IMR-90 (cell line): ENCODE results near the gene SERPINF2. TPM values are rescaled to one million over a fixed set of nuclear protein-coding genes. Genes with fewer than 3 reads are reported as not detected.
A peak's percentile ranks its signal among the peaks of the same experiment; 100 is the strongest.

Experiments used
- ATAC-seq: fragments of 200-7000 bp; cut with Tn5 transposase; 2 replicates; pipeline ENCODE4 v1.9.1; 2020; ENCODE audit warnings: low read depth, mild to moderate bottlenecking, moderate library complexity
- BruUV-seq: library from RNA; stranded (reverse); fragments of 400-500 nt; replicated peaks from 2 replicates; lab custom pipeline; 2021; lab: Mats Ljungman, UMichigan
- CTCF ChIA-PET: fragments of 300-600 bp; formaldehyde crosslinking; extraction: SDS; loops from one replicate; lab custom pipeline; 2021; ENCODE audit warnings: antibody characterized with exemption; lab: Yijun Ruan, JAX
- POLR2A ChIA-PET: fragments of 300-600 bp; sonication (Branson Sonifier 250); formaldehyde crosslinking; loops from one replicate; lab custom pipeline; 2022; ENCODE audit warnings: antibody characterized with exemption; ENCODE audit not compliant: unreplicated experiment; lab: Charles Lee
- DNase-seq: peaks from one replicate; pipeline ENCODE4 v3.0.0; 2013
- H2AFZ ChIP-seq: replicated peaks from 2 replicates; pipeline ENCODE3; 2013; ENCODE audit warnings: low read length, mild to moderate bottlenecking; ENCODE audit not compliant: poor library complexity
- H2AK5ac ChIP-seq: 2 replicates; pipeline ENCODE4 v1.6.1; 2013; ENCODE audit warnings: low read depth, low read length, inconsistent platforms
- H2AK9ac ChIP-seq: replicated peaks from 2 replicates; pipeline ENCODE3; 2013; ENCODE audit warnings: mild to moderate bottlenecking, low read depth, low read length, moderate library complexity; ENCODE audit not compliant: poor library complexity
- H2BK120ac ChIP-seq: 2 replicates; pipeline ENCODE4 v1.6.1; 2013; ENCODE audit warnings: low read depth, low read length, inconsistent platforms
- H2BK15ac ChIP-seq: 3 replicates; pipeline ENCODE4 v1.6.1; 2013; ENCODE audit warnings: low read depth, low read length, inconsistent platforms
- H2BK20ac ChIP-seq: 2 replicates; pipeline ENCODE4 v1.6.1; 2013; ENCODE audit warnings: low read depth, mild to moderate bottlenecking, inconsistent platforms, low read length, moderate library complexity
- H2BK5ac ChIP-seq: 2 replicates; pipeline ENCODE4 v1.6.1; 2013; ENCODE audit warnings: mild to moderate bottlenecking, low read depth, low read length, inconsistent platforms; ENCODE audit not compliant: poor library complexity, severe bottlenecking
- H3K14ac ChIP-seq: replicated peaks from 2 replicates; pipeline ENCODE4 v1.6.1; 2013; ENCODE audit warnings: low read depth, low read length, inconsistent platforms
- H3K18ac ChIP-seq: 2 replicates; pipeline ENCODE4 v1.6.1; 2013; ENCODE audit warnings: low read depth, low read length, control low read depth
- H3K23ac ChIP-seq: 2 replicates; pipeline ENCODE4 v1.6.1; 2013; ENCODE audit warnings: low read depth, low read length, inconsistent platforms
- H3K27ac ChIP-seq: 2 replicates; pipeline ENCODE4 v1.5.1; 2013; ENCODE audit warnings: mild to moderate bottlenecking, control low read depth, low read length; ENCODE audit not compliant: insufficient read depth
- H3K27me3 ChIP-seq: 2 replicates; pipeline ENCODE4 v1.6.1; 2013; ENCODE audit warnings: low read length; ENCODE audit not compliant: control insufficient read depth, insufficient read depth
- H3K36me3 ChIP-seq: 2 replicates; pipeline ENCODE4 v1.6.1; 2013; ENCODE audit warnings: low read length, mixed read lengths; ENCODE audit not compliant: control insufficient read depth, insufficient read depth
- H3K4ac ChIP-seq: 2 replicates; pipeline ENCODE4 v1.6.1; 2013; ENCODE audit warnings: low read depth, low read length, inconsistent platforms
- H3K4me1 ChIP-seq: 2 replicates; pipeline ENCODE4 v1.6.1; 2013; ENCODE audit warnings: low read length, mixed read lengths; ENCODE audit not compliant: control insufficient read depth, insufficient read depth
- H3K4me2 ChIP-seq: 2 replicates; pipeline ENCODE4 v1.6.1; 2013; ENCODE audit warnings: low read depth, mild to moderate bottlenecking, control low read depth, low read length, moderate library complexity
- H3K4me3 ChIP-seq: 2 replicates; pipeline ENCODE4 v1.5.1; 2013; ENCODE audit warnings: low read depth, mild to moderate bottlenecking, control low read depth, low read length, moderate library complexity; ENCODE audit not compliant: insufficient read depth
- H3K56ac ChIP-seq: 2 replicates; pipeline ENCODE4 v1.6.1; 2013; ENCODE audit warnings: low read length, inconsistent platforms; ENCODE audit not compliant: insufficient read depth; ENCODE audit errors: extremely low read depth
- H3K79me1 ChIP-seq, 2 experiments: 2 replicates each; pipeline ENCODE4 v1.6.1; 2013; ENCODE audit warnings: low read length in 2 of 2, inconsistent platforms in 1 of 2, low read depth in 1 of 2
- H3K9ac ChIP-seq: 2 replicates; pipeline ENCODE4 v1.6.1; 2013; ENCODE audit warnings: low read depth, low read length, control low read depth
- H3K9me1 ChIP-seq: 2 replicates; pipeline ENCODE4 v1.6.1; 2013; ENCODE audit warnings: low read length, inconsistent platforms; ENCODE audit not compliant: insufficient read depth
- H3K9me3 ChIP-seq: 2 replicates; pipeline ENCODE4 v1.6.1; 2013; ENCODE audit warnings: low read length; ENCODE audit not compliant: control insufficient read depth, insufficient read depth
- H4K20me1 ChIP-seq: 2 replicates; pipeline ENCODE4 v1.6.1; 2013; ENCODE audit warnings: low read length, inconsistent platforms; ENCODE audit not compliant: insufficient read depth
- H4K5ac ChIP-seq: 2 replicates; pipeline ENCODE4 v1.6.1; 2013; ENCODE audit warnings: mild to moderate bottlenecking, low read depth, low read length, control low read depth
- H4K8ac ChIP-seq, 2 experiments: 2 replicates each; pipeline ENCODE4 v1.6.1; 2013; ENCODE audit warnings: low read depth in 2 of 2, low read length in 2 of 2, control low read depth in 1 of 2, inconsistent platforms in 1 of 2
- H4K91ac ChIP-seq: 2 replicates; pipeline ENCODE4 v1.6.1; 2013; ENCODE audit warnings: low read depth, low read length, inconsistent platforms; ENCODE audit not compliant: insufficient read depth
- CEBPB ChIP-seq: IDR thresholded peaks from 2 replicates; pipeline ENCODE4 v1.6.1; 2012; ENCODE audit warnings: low read depth, low read length, improper control_type of control experiment
- CHD1 ChIP-seq: IDR thresholded peaks from 2 replicates; pipeline ENCODE4 v1.6.1; 2012; ENCODE audit warnings: low read depth, low read length, improper control_type of control experiment
- FOS ChIP-seq: fragments of 150-350 bp; IDR thresholded peaks from 2 replicates; pipeline ENCODE4 v1.6.1; 2016; ENCODE audit warnings: low read depth, low read length
- MAFK ChIP-seq: IDR thresholded peaks from 2 replicates; pipeline ENCODE4 v1.6.1; 2012; ENCODE audit warnings: low read depth, low read length, improper control_type of control experiment
- NFE2L2 ChIP-seq: fragments of 150-350 bp; IDR thresholded peaks from 2 replicates; pipeline ENCODE4 v1.6.1; 2016; ENCODE audit warnings: low read depth, mild to moderate bottlenecking, low read length
- POLR2A ChIP-seq: IDR thresholded peaks from 2 replicates; pipeline ENCODE4 v1.6.1; 2012; ENCODE audit warnings: mild to moderate bottlenecking, low read depth, low read length
- SMC3 ChIP-seq: fragments of 150-350 bp; IDR thresholded peaks from 2 replicates; pipeline ENCODE4 v1.6.1; 2016; ENCODE audit warnings: low read depth, mild to moderate bottlenecking, antibody characterized with exemption, low read length, moderate library complexity
- USF2 ChIP-seq: fragments of 150-350 bp; IDR thresholded peaks from 2 replicates; pipeline ENCODE4 v1.6.1; 2017; ENCODE audit warnings: mild to moderate bottlenecking, antibody characterized with exemption, low read length, low read depth
- WGBS, 2 experiments: methylation state at CpG; one replicate each; pipeline versions ENCODE4 v1.1.5 to v1.1.7; 2013; ENCODE audit warnings: missing lambda C conversion rate in 2 of 2; ENCODE audit not compliant: insufficient read length in 1 of 2; ENCODE audit errors: extremely low coverage in 2 of 2; 5-methylcytosine and 5-hydroxymethylcytosine counted together
- dilution Hi-C: fragments of 300-500 bp; cut with HindIII; formaldehyde crosslinking; loops from one replicate; pipeline ENCODE4 v1.14.3; 2018; ENCODE audit warnings: low sequenced_read_pairs; ENCODE audit not compliant: unreplicated experiment
- in situ Hi-C: fragments of 300-500 bp; cut with MboI; formaldehyde crosslinking; loops from 3 replicates; pipeline ENCODE4 v1.14.3; 2019; ENCODE audit warnings: low sequenced_read_pairs, inconsistent platforms, mixed read lengths
- intact Hi-C: fragments of 100-400 bp; cut with micrococcal nuclease; formaldehyde crosslinking; loops from 2 replicates; pipeline ENCODE4 v1.10.0; 2022
- polyA plus RNA-seq, 3 experiments: library from polyadenylated mRNA; depleted of rRNA; stranded (reverse); fragments of >200 nt; gene quantifications; 2 replicates each; pipeline ENCODE4 v1.2.3, GENCODE V29; 2012; ENCODE audit warnings: low replicate concordance in 1 of 3
- total RNA-seq: library from RNA; depleted of rRNA; stranded (reverse); fragments of >200 nt; gene quantifications from 2 replicates; pipeline ENCODE4 v1.2.3, GENCODE V29; 2012

The SERPINF2 gene
- total and polyA plus RNA-seq, 2 of the 4 experiments (the other 2 are of a cell fraction): not detected

- H3K56ac ChIP-seq: no peak overlapping the region
- peak overlapping the region; percentile 39 for H3K4me2 ChIP-seq
- no peak for TF ChIP-seq SMC3
- no peak for TF ChIP-seq CEBPB
- no peak for TF ChIP-seq CHD1
- no peak for TF ChIP-seq POLR2A
- no peak for TF ChIP-seq NFE2L2
- TF ChIP-seq MAFK: no peak
- TF ChIP-seq USF2: no peak
- TF ChIP-seq FOS: no peak
- H2BK5ac ChIP-seq: no peak overlapping the region
- no peak overlapping the region for H4K5ac ChIP-seq
- peak overlapping the region; percentile 4; the same call in 1 of the 2 replicates for H3K18ac ChIP-seq
- dilution Hi-C loops: no loop called here
- H3K9ac ChIP-seq: peak overlapping the region; percentile 63; the same call in 1 of the 2 replicates
- WGBS, 2 experiments: 75% methylated on average over 2 of the region's 21 CpGs; no CpG with 5 or more reads in 1 of the 2 experiments
- peak overlapping the region; percentile 51 for H3K4me3 ChIP-seq
- H4K91ac ChIP-seq: peak overlapping the region; percentile 56
- intact Hi-C loops: no loop called here
- no peaks in the 10 kb centered on the region for H3K79me1 ChIP-seq
- in situ Hi-C loops: no loop called here
- H4K8ac ChIP-seq: peak overlapping the region; percentile 79 to 93; a peak in 3 of 4 replicates
- H4K20me1 ChIP-seq: no peaks in the 10 kb centered on the region
- H2BK15ac ChIP-seq: 0 out of 3 replicates have a peak overlapping the region, but pooled peaks have one; percentile 6
- CTCF ChIA-PET: interaction anchor here (1.1 kb wide), 1 partner anchor 21 kb away, joined by 3 read pairs; no protein-coding TSS in a partner anchor
- peak overlapping the region; percentile 53; the same call in 1 of the 2 replicates for H3K23ac ChIP-seq
- no peaks in the 10 kb centered on the region for H3K27me3 ChIP-seq
- H3K4me1 ChIP-seq: peaks cover 21% of the 10 kb centered on the region
- no peaks in the 10 kb centered on the region; the same call in 1 of the 2 replicates for H3K36me3 ChIP-seq
- H2BK20ac ChIP-seq: peak overlapping the region; percentile 18; the same call in 1 of the 2 replicates
- peak overlapping the region; percentile 30; the same call in 1 of the 2 replicates for H3K14ac ChIP-seq
- H3K27ac ChIP-seq: peak overlapping the region; percentile 61; the same call in 1 of the 2 replicates
- H2AK5ac ChIP-seq: peak overlapping the region; percentile 61; the same call in 1 of the 2 replicates
- peak overlapping the region; percentile 86 for H2AFZ ChIP-seq
- ATAC-seq: peak; percentile 40
- DNase-seq: peak; percentile 39
- peak overlapping the region; percentile 50 for H2AK9ac ChIP-seq
- H2BK120ac ChIP-seq: peak overlapping the region; percentile 82
- H3K9me3 ChIP-seq: no peaks in the 10 kb centered on the region
- POLR2A ChIA-PET: interaction anchor here (0.6 to 2.0 kb wide), 2 partner anchors 46 to 65 kb away, joined by 6 to 12 read pairs; no protein-coding TSS in a partner anchor
- BruUV-seq: no TSS peak
- H3K4ac ChIP-seq: peak overlapping the region; percentile 55; the same call in 1 of the 2 replicates
- H3K9me1 ChIP-seq: peaks cover 9% of the 10 kb centered on the region
Measured at GRCh38 chr17:1762233-1762900, 19.7 kb downstream of the SERPINF2 start.
